ENCODE data around the gene SYCE1.
"Not testable (repeated sequence)": the region's sequence is repeated elsewhere in the genome, so short reads cannot be mapped to it uniquely, and the experiment has no call there.

SYCE1 gene

DNA sequence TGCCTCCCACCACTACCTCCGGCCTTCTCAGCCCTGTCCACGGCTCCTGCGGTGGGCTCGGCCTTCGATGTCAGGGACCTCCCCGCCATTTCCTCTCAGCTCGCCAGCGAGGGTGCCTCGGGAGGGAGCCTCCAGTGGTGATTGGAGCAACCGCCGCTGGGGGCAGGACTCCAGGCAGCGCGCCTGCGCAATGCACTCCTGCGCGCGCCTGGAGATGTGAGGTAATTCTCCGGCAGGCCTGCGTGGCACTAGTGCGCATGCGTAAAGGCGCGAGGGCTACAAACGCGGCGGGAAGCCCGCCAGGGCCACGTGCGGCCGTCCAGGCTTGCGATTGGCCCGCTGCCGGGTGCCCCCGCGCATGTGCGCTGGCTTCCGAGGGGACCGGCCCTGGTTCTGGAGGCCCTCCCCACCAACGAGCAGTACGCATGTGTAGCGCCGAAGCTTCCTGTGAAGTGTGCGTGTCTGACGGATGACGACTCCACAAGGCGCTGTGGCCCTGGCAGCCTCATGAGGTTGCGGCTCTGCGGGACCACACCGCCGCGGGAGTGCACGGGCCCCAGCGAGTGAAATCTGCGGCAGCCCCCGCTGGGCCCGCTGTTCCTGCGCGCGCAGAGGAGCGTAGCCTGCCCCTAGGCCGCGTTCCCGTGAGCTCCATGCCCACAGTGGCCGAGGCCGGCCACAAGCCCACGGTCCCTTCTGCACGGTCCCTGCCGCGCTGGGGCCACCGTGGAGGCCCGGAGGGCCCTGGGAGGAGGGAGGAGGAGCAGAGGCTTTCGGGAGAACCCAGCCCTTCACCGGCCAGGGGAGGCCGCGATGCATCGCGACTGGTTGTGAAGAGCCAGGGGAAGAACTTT, at the start of gene SYCE1:
Gene SYCE1, minus strand, starts transcription at position 143 of the 854 bp plus-strand sequence. Its CDS starts 54 bp downstream, at position 89.
- no peak for DNase-seq (ENCODE audit: low read depth)

- DNase-seq (ENCODE audit: low read depth): no peak
Measured at GRCh38 chr10:133614830-133615580, 49.6 kb upstream of the SYCE1 start.

DNA sequence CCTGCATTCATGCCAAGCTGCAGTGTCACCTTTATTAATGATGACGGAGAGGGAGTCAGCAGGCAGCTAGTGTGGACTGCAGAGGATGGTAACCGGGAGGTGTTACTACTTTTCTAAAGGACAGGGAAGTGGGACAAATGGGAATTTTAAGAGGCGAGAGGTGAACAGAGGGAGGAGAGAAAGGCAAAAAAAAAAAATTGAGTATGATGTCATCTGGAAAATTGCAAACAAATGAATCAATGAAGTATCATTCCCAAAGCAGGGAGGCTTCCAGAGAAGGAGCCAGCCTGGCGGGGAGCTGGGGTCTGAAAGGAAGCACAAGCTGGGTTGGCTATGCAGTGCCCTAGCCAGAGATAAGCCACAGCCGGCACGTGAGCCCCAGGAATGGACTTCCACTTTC, 48.3 kb upstream of the SYCE1 start:
- no peak for DNase-seq (ENCODE audit: low read depth)

DNA sequence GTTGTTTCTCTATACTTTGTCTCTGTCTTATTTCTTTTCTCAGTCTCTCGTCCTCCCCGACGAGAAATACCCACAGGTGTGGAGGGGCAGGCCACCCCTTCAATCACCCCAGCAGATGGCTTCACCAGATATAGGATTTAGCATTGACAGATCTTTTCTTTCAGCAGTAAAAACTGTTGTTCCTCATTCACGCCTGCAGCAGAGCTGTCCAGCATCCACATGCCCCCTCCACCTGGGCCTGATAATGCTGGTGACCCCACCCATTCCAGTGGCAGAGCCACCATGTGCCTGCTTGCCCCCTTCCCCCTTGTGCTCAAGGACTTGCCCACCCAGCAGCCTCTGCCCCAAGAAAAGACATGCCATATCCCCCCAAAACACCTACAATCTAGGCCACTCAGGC, 45.7 kb upstream of the SYCE1 start:
- no peak for DNase-seq (ENCODE audit: low read depth)

DNA sequence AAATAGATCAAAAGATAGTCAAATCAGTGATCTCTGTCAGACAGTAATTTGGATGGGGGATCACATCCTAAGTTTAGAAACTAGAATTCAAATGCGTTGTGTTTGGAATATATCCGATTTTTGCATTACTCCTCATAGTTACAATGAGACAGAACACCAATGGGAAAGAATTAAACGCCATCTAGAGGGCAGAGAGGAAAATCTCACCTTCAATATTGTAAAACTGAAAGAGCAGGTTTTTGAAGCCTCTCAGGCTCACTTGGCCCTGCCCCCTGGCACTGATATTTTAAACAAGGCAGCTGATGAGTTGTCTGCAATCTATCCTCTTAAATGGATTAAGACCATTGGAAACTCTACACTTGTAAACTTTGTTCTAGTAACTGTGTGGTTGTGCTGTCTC, 43.5 kb upstream of the SYCE1 start:
- no peak for DNase-seq (ENCODE audit: low read depth)

GRCh38 chr10:133603434-133603833, 38.1 kb upstream of the SYCE1 start:
- DNase-seq (ENCODE audit: low read depth): not testable (repeated sequence)

GRCh38 chr10:133600657-133601056, 35.3 kb upstream of the SYCE1 start:
- DNase-seq (ENCODE audit: low read depth): no peak

- not testable (repeated sequence) for DNase-seq (ENCODE audit: low read depth)
Measured at GRCh38 chr10:133599869-133600268, 34.5 kb upstream of the SYCE1 start.

- no peak for DNase-seq (ENCODE audit: low read depth)
Measured at GRCh38 chr10:133592716-133593115, 27.3 kb upstream of the SYCE1 start.

DNA sequence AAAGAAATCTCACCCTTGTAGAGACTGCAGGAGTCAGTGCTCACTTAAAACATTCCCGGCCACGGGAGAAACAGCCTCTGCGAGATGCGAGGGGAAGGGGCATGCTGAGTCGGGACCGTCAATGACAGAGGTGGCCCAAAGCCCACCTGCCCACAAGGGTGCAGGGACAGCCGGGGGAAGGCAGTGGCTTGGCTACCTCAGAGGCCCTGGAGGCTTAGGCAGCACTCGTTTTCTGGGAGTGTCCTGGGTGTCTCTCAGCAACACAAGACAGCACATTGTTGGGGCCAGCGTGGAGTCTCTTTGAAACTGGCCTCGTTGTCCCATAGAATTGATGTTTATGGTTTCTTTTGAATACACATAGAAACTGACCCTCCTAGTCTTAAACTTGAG, 25.6 kb upstream of the SYCE1 start:
- no peak for DNase-seq (ENCODE audit: low read depth)

DNA sequence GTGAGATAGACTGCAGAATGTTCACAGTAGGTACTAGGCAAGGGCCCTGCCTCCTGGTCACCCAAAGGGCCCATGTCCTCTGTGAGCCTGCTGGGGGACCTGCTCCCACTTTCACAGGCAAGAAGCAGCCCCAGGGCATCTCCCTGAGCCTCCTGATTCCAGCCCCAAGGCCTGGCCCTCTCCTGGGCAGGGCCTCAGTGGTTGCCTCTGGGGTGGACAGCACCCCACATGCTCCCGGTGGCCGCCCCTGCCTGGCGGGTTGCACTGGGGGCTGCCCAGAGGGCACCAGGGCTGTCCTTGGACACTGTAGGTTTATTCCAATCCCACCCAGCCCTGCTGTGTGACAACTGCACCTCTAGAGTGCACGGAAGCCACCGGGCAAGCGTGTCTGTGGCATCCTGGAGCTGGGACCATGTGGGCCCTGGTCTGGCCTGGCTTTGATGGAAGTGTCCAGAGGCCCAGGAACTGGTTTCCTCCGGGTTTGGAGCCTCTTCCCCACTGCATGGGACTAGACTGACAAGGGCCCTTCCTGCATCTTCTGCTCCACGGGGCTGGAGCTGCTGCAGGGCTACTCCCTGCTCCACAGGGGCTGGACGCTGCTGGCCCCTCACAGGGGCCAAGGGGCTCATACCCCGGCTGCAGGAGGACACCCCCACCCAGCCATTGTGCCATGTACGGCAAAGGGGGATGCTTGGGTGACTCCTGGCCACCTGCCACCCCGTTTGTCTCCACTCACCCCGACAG, 25.0 kb upstream of the SYCE1 start:
- DNase-seq (ENCODE audit: low read depth): no peak

DNA sequence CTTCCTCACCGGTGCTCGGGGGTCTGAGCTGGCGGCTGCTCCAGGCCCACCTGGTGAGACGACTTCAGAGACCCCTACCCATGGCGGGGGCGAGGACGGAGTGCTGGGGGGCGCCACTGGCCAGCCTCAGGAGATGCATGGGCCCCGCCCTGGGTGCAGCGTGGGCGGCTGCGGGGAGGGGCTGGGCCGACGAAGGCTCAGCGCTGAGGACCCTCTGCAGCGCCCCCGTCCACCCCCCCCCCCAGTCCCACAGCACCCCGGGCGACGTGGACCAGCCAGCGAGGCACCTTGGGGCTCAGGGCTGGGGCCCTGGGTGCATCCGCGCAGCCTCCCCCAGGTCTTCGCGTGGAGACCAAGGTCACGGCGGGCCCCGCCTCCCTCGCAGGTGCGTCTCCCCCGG, 11.7 kb upstream of the SYCE1 start:
- not testable (repeated sequence) for DNase-seq (ENCODE audit: low read depth)

- not testable (repeated sequence) for DNase-seq (ENCODE audit: low read depth)
Measured at GRCh38 chr10:133573460-133573859, 8.1 kb upstream of the SYCE1 start.

- DNase-seq (ENCODE audit: low read depth): not testable (repeated sequence)
Measured at GRCh38 chr10:133572055-133572454, 6.7 kb upstream of the SYCE1 start.

- DNase-seq (ENCODE audit: low read depth): not testable (repeated sequence)
Measured at GRCh38 chr10:133569801-133570200, 4.4 kb upstream of the SYCE1 start.

DNA sequence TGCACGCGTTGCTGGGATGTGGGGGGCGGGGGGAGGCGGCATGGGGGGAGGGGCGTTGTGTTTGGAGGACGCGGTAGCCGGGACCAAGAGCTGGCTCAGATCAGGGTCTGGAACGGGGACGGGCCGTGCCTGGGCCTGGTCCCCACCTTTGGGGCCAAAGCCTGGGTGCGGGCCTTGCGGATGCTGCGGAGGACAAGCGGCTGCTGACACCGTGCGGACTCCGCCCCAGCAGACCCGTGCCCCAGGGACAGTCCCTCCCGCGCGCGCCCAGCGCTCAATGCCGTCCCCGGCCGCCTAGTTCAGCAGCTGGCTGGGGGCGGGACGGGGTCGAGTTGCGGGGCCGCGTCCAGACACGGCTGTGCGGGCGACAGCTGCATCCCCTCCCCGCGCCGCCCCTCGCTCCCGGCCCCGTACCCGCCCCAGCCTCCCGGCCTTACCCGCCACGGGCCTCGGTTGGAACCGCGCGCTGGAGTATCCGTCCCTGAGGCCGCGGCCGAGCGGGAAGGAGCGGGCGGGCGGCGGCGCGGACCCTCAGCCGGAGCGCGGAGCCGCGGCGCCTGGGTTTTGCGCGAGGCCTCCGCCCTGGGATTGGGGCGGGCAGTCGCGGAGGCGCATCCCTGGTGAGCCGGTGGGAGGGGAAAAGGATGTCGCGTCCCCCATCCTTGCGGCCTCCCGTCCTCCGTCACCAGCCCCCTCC, 3.6 kb upstream of the SYCE1 start:
- DNase-seq (ENCODE audit: low read depth): not testable (repeated sequence)

- DNase-seq (ENCODE audit: low read depth): no peak
Measured at GRCh38 chr10:133568287-133568614, 2.9 kb upstream of the SYCE1 start.

GRCh38 chr10:133567609-133568286, 2.4 kb upstream of the SYCE1 start:
- DNase-seq (ENCODE audit: low read depth): no peak

DNA sequence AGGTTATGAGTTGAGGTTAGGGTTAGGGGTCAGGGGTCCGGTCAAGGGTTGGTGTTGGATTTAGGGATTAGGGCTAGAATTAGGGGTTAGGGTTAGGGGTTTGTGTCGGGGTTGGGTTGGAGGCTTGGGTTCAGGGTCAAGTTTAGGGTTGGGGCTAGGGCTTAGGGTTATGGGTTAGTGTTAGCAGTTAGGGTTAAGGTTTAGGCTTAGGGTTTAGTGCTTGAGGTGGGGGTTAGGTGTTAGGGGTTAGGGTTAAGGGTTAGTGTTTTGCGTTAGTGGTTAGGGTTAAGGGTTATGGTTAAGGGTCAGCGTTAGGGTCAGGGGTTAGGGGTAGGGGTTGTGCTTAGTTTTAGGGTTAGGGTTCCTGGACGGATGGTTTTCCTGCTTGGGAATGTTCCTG, 1.7 kb upstream of the SYCE1 start:
- no peak for DNase-seq (ENCODE audit: low read depth)

DNA sequence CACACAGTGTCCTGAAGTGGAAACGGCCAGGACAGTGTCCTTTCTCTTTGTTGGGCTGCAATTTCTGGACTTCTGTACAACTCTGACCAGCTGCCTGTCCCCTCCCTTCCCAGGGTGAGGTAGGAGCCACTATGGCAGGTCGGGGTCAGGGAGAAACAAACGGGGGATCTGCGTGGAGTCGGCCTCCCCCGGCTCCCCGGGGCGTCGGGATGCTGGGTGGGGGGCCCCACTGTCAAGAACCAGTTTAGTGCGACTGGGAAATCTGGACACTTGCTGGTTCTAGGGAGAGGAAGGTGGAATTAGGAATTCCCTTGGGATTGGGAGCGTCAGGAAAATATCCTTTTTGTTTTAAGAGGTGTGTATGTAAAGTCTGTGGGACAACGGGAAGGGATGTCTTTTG, 567 bp downstream of the SYCE1 start:
- DNase-seq (ENCODE audit: low read depth): no peak

DNA sequence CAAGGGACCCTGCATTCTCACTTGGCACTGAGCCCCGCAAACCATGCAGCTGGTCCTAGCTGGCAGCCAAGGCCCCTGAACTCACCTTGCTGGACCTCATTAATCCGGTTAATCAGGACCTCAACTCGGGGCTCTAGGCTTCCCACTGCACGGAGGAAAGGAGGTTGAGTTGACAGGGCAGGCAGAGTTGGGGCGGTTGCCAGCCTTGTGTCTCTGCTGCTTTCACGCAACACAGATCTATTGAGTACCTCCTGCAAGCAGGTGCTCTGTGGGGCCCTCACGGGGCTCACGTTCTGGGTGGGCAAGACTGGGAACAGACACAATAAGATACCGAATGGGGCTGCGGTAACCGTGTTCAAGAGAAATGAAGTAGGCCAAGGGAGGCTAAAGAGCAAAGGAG, 6.2 kb downstream of the SYCE1 start:
- DNase-seq (ENCODE audit: low read depth): no peak

GRCh38 chr10:133557381-133557780, 8.0 kb downstream of the SYCE1 start:
- DNase-seq (ENCODE audit: low read depth): no peak

Data from activated T-helper 9 cell treated with anti-CD3 and anti-CD28 coated beads, Interleukin-2, amount 50 U/mL, for 16 hours (primary cell).